PC-3 (cell line): ENCODE results near the gene LCK. TPM values are rescaled to one million over a fixed set of nuclear protein-coding genes. Genes with fewer than 3 reads are reported as not detected.

ENCODE experiments used
- ATAC-seq: fragments of 200-7000 bp; cut with Tn5 transposase; 2 replicates; pipeline ENCODE4 v1.9.1; 2020; ENCODE audit warnings: mild to moderate bottlenecking, moderate library complexity
- BruUV-seq: library from RNA; stranded (reverse); fragments of 400-500 nt; replicated peaks from 2 replicates; lab custom pipeline; 2021; lab: Mats Ljungman, UMichigan
- CTCF ChIA-PET: fragments of 300-600 bp; sonication (Branson Sonifier 250); formaldehyde crosslinking; loops from one replicate; lab custom pipeline; 2022; ENCODE audit warnings: antibody characterized with exemption; lab: Charles Lee
- POLR2A ChIA-PET: fragments of 300-600 bp; sonication (Branson Sonifier 250); formaldehyde crosslinking; loops from one replicate; lab custom pipeline; 2022; ENCODE audit warnings: antibody characterized with exemption; ENCODE audit not compliant: unreplicated experiment; lab: Charles Lee
- DNase-seq: peaks from one replicate; pipeline ENCODE4 v3.0.0-alpha.2; 2015
- H2AFZ ChIP-seq: fragments of 300-600 bp; sonication (generic); 2 replicates; pipeline ENCODE4 v1.6.0; 2016; ENCODE audit warnings: antibody characterized with exemption, low read length
- H3F3A ChIP-seq: fragments of 300-600 bp; sonication (generic); one replicate; pipeline ENCODE4 v1.6.0; 2017; ENCODE audit warnings: antibody characterized with exemption, low read length, control low read depth, mild to moderate bottlenecking; ENCODE audit not compliant: unreplicated experiment
- H3K27ac ChIP-seq: fragments of 300-600 bp; sonication (generic); 2 replicates; pipeline ENCODE4 v1.5.1; 2016; ENCODE audit warnings: mild to moderate bottlenecking, low read length
- H3K27me3 ChIP-seq: fragments of 300-600 bp; sonication (generic); 2 replicates; pipeline ENCODE4 v1.6.1; 2016; ENCODE audit warnings: low read length, mixed read lengths
- H3K36me3 ChIP-seq: fragments of 300-600 bp; sonication (generic); 2 replicates; pipeline ENCODE4 v1.6.1; 2016; ENCODE audit warnings: low read depth, mixed run types, low read length, mixed read lengths
- H3K4me1 ChIP-seq: fragments of 300-600 bp; sonication (generic); 2 replicates; pipeline ENCODE4 v1.5.1; 2016; ENCODE audit warnings: low read length; ENCODE audit not compliant: insufficient read depth
- H3K4me2 ChIP-seq: fragments of 300-600 bp; sonication (generic); 2 replicates; pipeline ENCODE4 v1.6.0; 2016; ENCODE audit warnings: low read length
- H3K4me3 ChIP-seq: fragments of 300-600 bp; sonication (generic); 2 replicates; pipeline ENCODE4 v1.5.1; 2016; ENCODE audit warnings: mild to moderate bottlenecking, low read length, mixed read lengths
- H3K79me2 ChIP-seq: fragments of 300-600 bp; sonication (generic); 2 replicates; pipeline ENCODE4 v1.6.1; 2017; ENCODE audit warnings: low read length, mixed read lengths
- H3K9ac ChIP-seq: fragments of 300-600 bp; sonication (generic); 2 replicates; pipeline ENCODE4 v1.6.0; 2016; ENCODE audit warnings: mild to moderate bottlenecking, low read length
- H3K9me2 ChIP-seq: fragments of 300-600 bp; sonication (generic); replicated peaks from 2 replicates; pipeline ENCODE4 v1.6.1; 2016; ENCODE audit warnings: mixed run types, low read length, mixed read lengths
- H3K9me3 ChIP-seq: fragments of 300-600 bp; sonication (generic); 2 replicates; pipeline ENCODE4 v1.6.1; 2016; ENCODE audit warnings: low read length, mixed read lengths
- H4K20me1 ChIP-seq: fragments of 300-600 bp; sonication (generic); 2 replicates; pipeline ENCODE4 v1.6.1; 2016; ENCODE audit warnings: low read length, mixed read lengths
- EZH2 ChIP-seq: fragments of 300-600 bp; sonication (generic); IDR thresholded peaks from one replicate; pipeline ENCODE4 v1.6.1; 2017; ENCODE audit warnings: antibody characterized with exemption, mild to moderate bottlenecking, low read length; ENCODE audit not compliant: unreplicated experiment
- EZH2phosphoT487 ChIP-seq: fragments of 300-600 bp; sonication (generic); IDR thresholded peaks from 2 replicates; pipeline ENCODE4 v1.6.1; 2018; ENCODE audit warnings: mild to moderate bottlenecking, antibody characterized with exemption, low read length, borderline replicate concordance
- intact Hi-C: fragments of 100-400 bp; cut with micrococcal nuclease; formaldehyde crosslinking; loops from 2 replicates; pipeline ENCODE4 v1.9.0; 2023
- total RNA-seq: library from RNA; depleted of rRNA; stranded (reverse); fragments of >200 nt; gene quantifications from 2 replicates; pipeline ENCODE4 v1.2.3, GENCODE V29; 2014
- TF ChIP-seq, protein P1 (sequence below): fragments of 300-600 bp; sonication (generic); conservative IDR thresholded peaks from 2 replicates; pipeline ENCODE4 v1.5.1; 2017; ENCODE audit warnings: antibody characterized with exemption, low read depth, mild to moderate bottlenecking, low read length

LCK gene
- total RNA-seq, 1 experiment from 2014 or later, result 4.3 TPM

DNA sequence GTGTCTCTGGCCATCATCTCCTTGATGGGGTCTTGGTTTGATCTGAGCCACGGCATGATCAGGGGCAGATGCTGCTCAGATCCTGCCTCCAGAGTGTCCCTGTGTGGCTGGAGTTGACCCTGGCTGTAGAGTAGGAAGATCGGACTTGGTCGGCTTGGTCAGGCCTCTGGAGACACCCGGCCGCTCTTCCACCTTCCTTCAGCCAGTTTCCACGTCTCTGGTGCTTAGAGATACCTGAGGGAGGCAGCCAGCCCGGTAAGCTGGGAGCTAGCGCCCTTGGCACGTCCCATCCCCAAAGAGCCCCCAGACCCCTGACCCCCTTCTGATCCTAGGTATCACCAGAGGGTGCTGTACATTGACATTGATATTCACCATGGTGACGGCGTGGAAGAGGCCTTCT lies 76.1 kb downstream of the LCK start:
- Histone ChIP-seq H3K36me3 (peaks cover 54% of the 10 kb centered on the region), H3K9ac (no peak overlapping the region), H3K9me2 (no peaks in the 10 kb centered on the region), H3K4me1 (peaks cover 12% of the 10 kb centered on the region), H3K27ac (no peak overlapping the region), H3K9me3 (no peaks in the 10 kb centered on the region), H3K4me3 (no peak overlapping the region), H3K4me2 (no peak overlapping the region), H4K20me1 (0 out of 2 replicates have a peak, but pooled peaks cover under 1% of the 10 kb centered on the region), H3K79me2 (peaks cover 17% of the 10 kb centered on the region; the same call in 1 of the 2 replicates), H3K27me3 (no peaks in the 10 kb centered on the region), H2AFZ (no peak overlapping the region), H3F3A (peaks cover 5% of the 10 kb centered on the region)
- no TSS peak for BruUV-seq
- ChIA-PET POLR2A (no interaction called here), CTCF (no interaction called here)
- intact Hi-C loops, result no loop called here
- TF ChIP-seq, protein P1, sequence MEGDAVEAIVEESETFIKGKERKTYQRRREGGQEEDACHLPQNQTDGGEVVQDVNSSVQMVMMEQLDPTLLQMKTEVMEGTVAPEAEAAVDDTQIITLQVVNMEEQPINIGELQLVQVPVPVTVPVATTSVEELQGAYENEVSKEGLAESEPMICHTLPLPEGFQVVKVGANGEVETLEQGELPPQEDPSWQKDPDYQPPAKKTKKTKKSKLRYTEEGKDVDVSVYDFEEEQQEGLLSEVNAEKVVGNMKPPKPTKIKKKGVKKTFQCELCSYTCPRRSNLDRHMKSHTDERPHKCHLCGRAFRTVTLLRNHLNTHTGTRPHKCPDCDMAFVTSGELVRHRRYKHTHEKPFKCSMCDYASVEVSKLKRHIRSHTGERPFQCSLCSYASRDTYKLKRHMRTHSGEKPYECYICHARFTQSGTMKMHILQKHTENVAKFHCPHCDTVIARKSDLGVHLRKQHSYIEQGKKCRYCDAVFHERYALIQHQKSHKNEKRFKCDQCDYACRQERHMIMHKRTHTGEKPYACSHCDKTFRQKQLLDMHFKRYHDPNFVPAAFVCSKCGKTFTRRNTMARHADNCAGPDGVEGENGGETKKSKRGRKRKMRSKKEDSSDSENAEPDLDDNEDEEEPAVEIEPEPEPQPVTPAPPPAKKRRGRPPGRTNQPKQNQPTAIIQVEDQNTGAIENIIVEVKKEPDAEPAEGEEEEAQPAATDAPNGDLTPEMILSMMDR, result no peak
- no peak for TF ChIP-seq EZH2phosphoT487
- no peak for TF ChIP-seq EZH2
- ATAC-seq (no peak), DNase-seq (no peak)

DNA sequence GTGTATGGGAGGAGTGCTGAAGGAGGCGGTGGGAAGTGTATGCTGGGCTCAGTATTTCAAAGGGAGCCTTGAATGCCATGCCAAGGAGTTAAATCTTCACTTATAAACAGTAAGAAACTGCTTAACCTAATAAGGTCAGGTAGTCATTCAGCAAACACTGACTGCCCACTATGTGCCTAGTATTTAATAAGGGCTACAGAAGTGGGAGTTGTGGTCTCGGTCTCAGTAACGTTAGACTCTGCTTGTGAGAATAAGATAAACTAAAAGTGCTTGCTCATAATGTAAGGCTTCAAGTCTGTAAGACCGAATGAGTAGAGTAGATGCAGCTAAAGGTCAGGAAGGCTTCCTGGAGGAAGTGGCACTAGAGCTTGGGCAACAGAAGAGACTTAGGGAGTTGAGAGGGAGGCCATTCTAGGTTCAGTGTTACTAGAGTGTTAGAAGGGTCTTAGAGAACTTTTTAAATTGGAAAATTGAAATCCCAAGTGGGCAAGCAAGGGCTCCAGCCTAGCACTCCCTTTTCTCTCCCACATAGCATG lies 78.9 kb downstream of the LCK start:
- peaks cover 25% of the 10 kb centered on the region for H4K20me1 ChIP-seq
- H3K9ac ChIP-seq, result no peak overlapping the region
- H3K9me3 ChIP-seq, result no peaks in the 10 kb centered on the region
- peaks cover 18% of the 10 kb centered on the region for H3K79me2 ChIP-seq
- no TSS peak for BruUV-seq
- DNase-seq (no peak), ATAC-seq (no peak)
- no peak overlapping the region for H3K4me3 ChIP-seq
- H2AFZ ChIP-seq, result no peak overlapping the region
- ChIA-PET CTCF (no interaction called here), POLR2A (no interaction called here)
- no peak overlapping the region for H3K27ac ChIP-seq
- no peaks in the 10 kb centered on the region for H3K27me3 ChIP-seq
- H3K4me1 ChIP-seq, result peaks cover 31% of the 10 kb centered on the region
- H3F3A ChIP-seq, result peaks cover 3% of the 10 kb centered on the region
- H3K4me2 ChIP-seq, result no peak overlapping the region
- H3K36me3 ChIP-seq, result peaks cover 54% of the 10 kb centered on the region
- no peak for TF ChIP-seq EZH2phosphoT487
- TF ChIP-seq, protein P1, result no peak
- intact Hi-C loops, result loop anchor here (5.0 kb wide), 1 partner anchor 88 kb away; no protein-coding TSS in a partner anchor
- no peaks in the 10 kb centered on the region for H3K9me2 ChIP-seq

DNA sequence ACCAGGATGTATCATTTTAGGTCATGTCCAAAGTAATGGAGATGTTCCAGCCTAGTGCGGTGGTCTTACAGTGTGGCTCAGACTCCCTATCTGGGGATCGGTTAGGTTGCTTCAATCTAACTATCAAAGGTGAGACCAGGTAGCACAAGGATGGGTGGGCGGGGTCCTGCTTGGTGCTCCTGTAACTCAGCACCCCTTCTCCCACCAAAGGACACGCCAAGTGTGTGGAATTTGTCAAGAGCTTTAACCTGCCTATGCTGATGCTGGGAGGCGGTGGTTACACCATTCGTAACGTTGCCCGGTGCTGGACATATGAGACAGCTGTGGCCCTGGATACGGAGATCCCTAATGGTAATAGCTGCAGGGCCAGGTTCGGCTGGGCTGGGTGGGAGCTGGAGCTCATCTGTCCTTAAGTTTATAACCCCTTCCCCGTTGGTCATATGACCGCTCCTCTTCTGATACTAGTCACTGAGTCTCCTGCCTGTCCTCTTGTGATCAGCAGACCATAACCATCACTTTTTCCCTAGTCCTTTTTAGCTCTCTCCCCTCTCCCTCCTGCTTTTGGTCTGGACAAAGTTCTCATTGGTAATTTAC lies 79.6 kb downstream of the LCK start:
- Histone ChIP-seq H3K27me3 (no peaks in the 10 kb centered on the region), H3K9me3 (no peaks in the 10 kb centered on the region), H3F3A (peaks cover 3% of the 10 kb centered on the region), H2AFZ (no peak overlapping the region), H3K9me2 (no peaks in the 10 kb centered on the region), H3K79me2 (peaks cover 23% of the 10 kb centered on the region), H3K4me1 (peaks cover 31% of the 10 kb centered on the region), H3K27ac (no peak overlapping the region), H3K4me3 (no peak overlapping the region), H3K36me3 (peaks cover 52% of the 10 kb centered on the region), H3K9ac (no peak overlapping the region), H4K20me1 (peaks cover 27% of the 10 kb centered on the region), H3K4me2 (no peak overlapping the region)
- no TSS peak for BruUV-seq
- ChIA-PET POLR2A (no interaction called here), CTCF (no interaction called here)
- TF ChIP-seq, protein P1, result no peak
- TF ChIP-seq EZH2 (no peak), EZH2phosphoT487 (no peak)
- ATAC-seq (no peak), DNase-seq (no peak)
- intact Hi-C loops, result loop anchor here (5.0 kb wide), 1 partner anchor 88 kb away; no protein-coding TSS in a partner anchor
